Esophagus muscularis mucosa (tissue), 4 donors: ENCODE results near the gene GFRA4.

ENCODE experiments used
- CTCF ChIP-seq, 3 experiments: fragments of 200-600 bp in 2 of 3; fragments of 450-650 bp in 1 of 3; sonication (generic) in 2 of 3; IDR thresholded peaks; one replicate each; pipeline ENCODE4 v1.5.1; 2017 to 2019; ENCODE audit warnings: antibody characterized with exemption in 3 of 3, mild to moderate bottlenecking in 2 of 3, moderate library complexity in 1 of 3
- EP300 ChIP-seq: sonication (generic); formaldehyde crosslinking; IDR thresholded peaks from one replicate; pipeline ENCODE4 v1.6.1; 2017; ENCODE audit warnings: antibody characterized with exemption
- POLR2A ChIP-seq: fragments of 450-650 bp; IDR thresholded peaks from one replicate; pipeline ENCODE4 v1.6.1; 2017; ENCODE audit warnings: antibody characterized with exemption, moderate library complexity, mild to moderate bottlenecking, low read depth
- POLR2AphosphoS5 ChIP-seq, 2 donors: sonication (generic); formaldehyde crosslinking; IDR thresholded peaks; one replicate each; pipeline ENCODE4 v1.6.1; 2017; ENCODE audit warnings: antibody characterized with exemption in 2 of 2

- no peak for TF ChIP-seq CTCF (IDR thresholded peaks at IDR 0.05)
- no peak for TF ChIP-seq POLR2A
- TF ChIP-seq EP300: no peak
- TF ChIP-seq POLR2AphosphoS5 (IDR thresholded peaks at IDR 0.05): no peak
Measured at GRCh38 chr20:3690413-3690812, 27.2 kb upstream of the GFRA4 start.
